Naive thymus-derived CD8-positive, alpha-beta T cell (primary cell): ENCODE results near the gene GGN. TPM values are rescaled to one million over a fixed set of nuclear protein-coding genes. Genes with fewer than 3 reads are reported as not detected.
A peak's percentile ranks its signal among the peaks of the same experiment; 100 is the strongest.

Experiments
- ATAC-seq, 2 donors: fragments of 150-1000 bp; cut with Tn5 transposase in 1 of 2; sonication (Bioruptor Pico), chemical (Tn5 transposase) in 1 of 2; 1 replicate in 1 of 2; 2 replicates in 1 of 2; pipeline ENCODE4 v1.10.0; 2021; ENCODE audit warnings: mild to moderate bottlenecking in 2 of 2, moderate library complexity in 2 of 2
- POLR2A ChIA-PET: fragments of 350-600 bp; sonication (Branson Sonifier 250); formaldehyde crosslinking; loops from one replicate; lab custom pipeline; 2021; ENCODE audit warnings: antibody characterized with exemption; lab: Charles Lee
- DNase-seq, 10 donors: peaks; one replicate each; pipeline versions ENCODE4 v3.0.0 to v3.0.0-alpha.2; 2020 to 2022
- H3K27ac Mint-ChIP-seq, 10 donors: one replicate each; pipeline ENCODE4 v1.8.0; 2020 to 2022; ENCODE audit warnings: mild to moderate bottlenecking in 10 of 10, mixed read lengths in 10 of 10, moderate library complexity in 4 of 10, inconsistent platforms in 1 of 10
- H3K27me3 Mint-ChIP-seq, 5 donors: one replicate each; pipeline ENCODE4 v1.8.0; 2021 to 2022; ENCODE audit warnings: mixed read lengths in 5 of 5
- H3K36me3 Mint-ChIP-seq, 3 donors: one replicate each; pipeline ENCODE4 v1.8.0; 2020 to 2022; ENCODE audit warnings: mixed read lengths in 3 of 3, mild to moderate bottlenecking in 2 of 3, inconsistent platforms in 1 of 3
- H3K4me1 Mint-ChIP-seq, 4 donors: one replicate each; pipeline ENCODE4 v1.8.0; 2021 to 2022; ENCODE audit warnings: mixed read lengths in 4 of 4
- H3K4me3 Mint-ChIP-seq, 10 donors: one replicate each; pipeline ENCODE4 v1.8.0; 2020 to 2022; ENCODE audit warnings: mild to moderate bottlenecking in 10 of 10, mixed read lengths in 10 of 10, moderate library complexity in 6 of 10, inconsistent platforms in 1 of 10
- H3K9me3 Mint-ChIP-seq, 9 donors: one replicate each; pipeline ENCODE4 v1.8.0; 2020 to 2022; ENCODE audit warnings: mixed read lengths in 9 of 9, mild to moderate bottlenecking in 3 of 9, inconsistent platforms in 1 of 9, moderate library complexity in 1 of 9
- polyA plus RNA-seq, 3 donors: library from polyadenylated mRNA; unstranded; fragments of 300-500 nt; fragmentation: Illumina TruSeq; gene quantifications; one replicate each; pipeline ENCODE4 v1.2.3, GENCODE V29; 2021
- total RNA-seq, 8 experiments: library from RNA in 2 of 8; stranded (reverse) in 2 of 8; gene quantifications; one replicate each; pipeline ENCODE4 v1.2.3 and lab custom pipeline; 2021 to 2026

The GGN gene
- total and polyA plus RNA-seq, 5 experiments from 2014 or later = not detected

DNA sequence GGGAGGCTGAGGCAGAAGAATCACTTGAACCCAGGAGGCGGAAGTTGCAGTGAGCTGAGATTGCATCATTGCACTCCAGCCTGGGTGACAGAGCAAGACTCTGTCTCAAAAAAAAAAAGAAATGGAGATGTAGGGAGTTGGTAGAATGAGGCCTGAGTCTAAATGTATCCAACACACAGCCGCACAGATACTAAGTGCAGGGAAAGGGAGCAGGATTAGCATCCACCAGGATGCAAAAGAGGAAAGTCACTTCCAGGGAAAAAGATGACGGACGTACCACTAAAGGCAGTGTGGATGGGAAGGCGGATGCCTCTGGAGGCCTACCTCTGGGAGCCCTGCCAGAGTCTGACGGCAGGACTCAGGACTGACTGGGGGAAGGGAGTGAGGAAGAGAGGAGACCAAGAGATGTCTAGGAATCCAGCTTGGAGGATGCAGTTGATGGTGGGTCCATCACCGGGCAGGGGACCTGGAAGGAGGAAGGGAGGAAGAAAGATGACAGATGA, 21.8 kb upstream of the GGN start:
- ATAC-seq (no peak), DNase-seq (no peak)
- no peaks in the 10 kb centered on the region for H3K27me3 Mint-ChIP-seq
- H3K9me3 Mint-ChIP-seq = no peaks in the 10 kb centered on the region
- no peak overlapping the region for H3K4me3 Mint-ChIP-seq
- H3K4me1 Mint-ChIP-seq = peaks cover 0 to 9% (median 4%) of the 10 kb centered on the region in 4 donors
- peak overlapping the region in 2 of 10 donors; percentile 21 to 75 for H3K27ac Mint-ChIP-seq
- POLR2A ChIA-PET = interaction anchor here (0.6 kb wide), 1 partner anchor 504 kb away, joined by 4 read pairs; the partner anchor contains the start of gene WDR87
- peaks cover 0 to 21% (median 0%) of the 10 kb centered on the region in 3 donors for H3K36me3 Mint-ChIP-seq

DNA sequence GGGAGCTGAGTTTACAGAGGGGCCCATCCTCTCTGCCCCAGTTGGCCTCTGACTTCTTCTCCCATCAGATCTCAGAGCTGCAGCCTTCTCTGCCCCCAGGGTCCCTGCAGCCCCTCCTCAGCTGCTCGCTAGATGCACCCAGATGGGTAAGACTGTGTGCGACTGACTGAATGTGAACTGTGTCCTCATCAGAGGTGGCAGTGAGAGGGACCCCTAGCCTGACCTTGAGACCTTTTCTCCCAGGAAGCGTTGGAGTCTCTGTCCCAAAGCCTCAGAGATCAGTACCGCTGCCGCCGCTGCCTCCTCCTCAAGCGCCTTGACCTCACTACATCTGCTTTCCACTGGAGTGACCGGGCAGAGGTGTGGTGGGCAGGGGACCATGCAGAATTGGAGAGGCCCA, 17.4 kb upstream of the GGN start:
- ATAC-seq = no peak
- POLR2A ChIA-PET = interaction anchor here (0.6 to 1.9 kb wide), 2 partner anchors 9 to 439 kb away, joined by 3 to 6 read pairs; no protein-coding TSS in a partner anchor

DNA sequence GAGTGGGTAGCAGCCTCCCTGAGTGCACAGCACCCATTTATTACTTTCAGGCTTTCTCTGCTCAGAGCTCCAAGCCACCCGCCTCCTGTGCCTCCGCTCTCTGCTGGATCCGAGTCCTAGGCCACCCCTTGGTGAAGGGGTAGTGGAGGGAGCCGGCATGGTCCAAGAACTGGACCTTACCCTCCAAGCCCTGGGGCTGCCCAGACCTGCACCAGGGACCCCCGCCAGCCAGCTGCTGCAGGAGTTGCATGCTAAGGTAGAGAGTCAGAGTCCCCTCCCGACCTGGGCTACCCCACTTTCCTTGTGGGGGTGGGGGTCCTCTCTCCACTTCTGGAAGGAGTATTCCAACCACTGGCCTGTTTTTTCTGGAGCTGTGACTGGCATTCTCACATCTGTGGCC, 17.0 kb upstream of the GGN start:
- no peaks in the 10 kb centered on the region for H3K9me3 Mint-ChIP-seq
- POLR2A ChIA-PET = interaction anchor here (1.9 kb wide), 1 partner anchor 9 kb away, joined by 6 read pairs; no protein-coding TSS in a partner anchor
- H3K4me3 Mint-ChIP-seq = peak overlapping the region in 9 of 10 donors; percentile 7 to 96 (median 72)
- H3K4me1 Mint-ChIP-seq = peaks cover 11 to 23% (median 19%) of the 10 kb centered on the region in 4 donors
- peaks cover 0 to 21% (median 0%) of the 10 kb centered on the region in 3 donors for H3K36me3 Mint-ChIP-seq
- DNase-seq (no peak), ATAC-seq (no peak)
- peak overlapping the region in 2 of 10 donors; percentile 24 to 30 for H3K27ac Mint-ChIP-seq
- peaks cover 0 to 4% (median 0%) of the 10 kb centered on the region in 5 donors for H3K27me3 Mint-ChIP-seq

More for the DNA sequence above, 17.4 kb upstream of the GGN start:
- Mint-ChIP-seq H3K4me1 (peaks cover 12 to 23% (median 19%) of the 10 kb centered on the region in 4 donors), H3K9me3 (no peaks in the 10 kb centered on the region), H3K36me3 (peaks cover 0 to 21% (median 0%) of the 10 kb centered on the region in 3 donors), H3K27ac (peak overlapping the region in 4 of 10 donors; percentile 30 to 72 (median 65)), H3K27me3 (peaks cover 0 to 3% (median 0%) of the 10 kb centered on the region in 5 donors), H3K4me3 (peak overlapping the region in 9 of 10 donors; percentile 22 to 96 (median 41))
- DNase-seq = no peak

DNA sequence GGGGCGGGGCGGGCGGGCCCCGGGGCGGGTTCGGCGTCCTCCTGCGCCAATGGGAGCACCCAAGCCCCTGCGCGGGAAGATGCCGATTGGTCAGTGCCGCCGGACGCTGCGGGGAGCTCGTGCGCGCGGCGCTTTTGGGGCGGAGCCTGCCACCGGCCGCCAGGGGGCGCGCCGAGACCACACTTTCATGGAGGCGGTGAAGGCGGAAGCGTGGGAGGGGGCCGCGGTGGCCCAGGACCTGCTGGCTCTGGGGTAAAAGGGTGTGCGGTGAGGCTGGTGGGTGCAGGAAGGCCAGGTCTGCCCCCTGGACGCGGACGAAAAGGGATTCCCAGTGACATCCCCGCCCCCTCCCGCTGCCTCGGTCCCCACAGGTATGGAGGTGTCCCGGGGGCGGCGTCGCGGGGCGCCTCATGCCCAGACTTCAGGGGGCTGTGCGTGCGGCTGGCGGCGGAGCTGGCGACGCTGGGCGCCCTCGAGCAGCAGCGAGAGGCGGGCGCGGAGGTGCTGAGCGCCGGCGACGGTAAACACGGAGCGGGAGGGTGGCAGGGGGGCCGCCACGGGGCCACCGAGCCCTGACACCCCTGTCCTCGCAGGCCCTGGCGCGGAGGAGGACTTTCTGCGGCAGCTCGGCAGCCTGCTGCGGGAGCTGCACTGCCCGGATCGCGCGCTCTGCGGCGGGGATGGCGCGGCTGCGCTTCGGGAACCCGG, 15.3 kb upstream of the GGN start, which contains the start of gene FAM98C:
Gene FAM98C (plus strand): TSS at position 127 of the 708 bp plus-strand sequence. CDS start 61 bp downstream, at position 188.
- Mint-ChIP-seq H3K9me3 (no peaks in the 10 kb centered on the region), H3K4me1 (peaks cover 9 to 23% (median 19%) of the 10 kb centered on the region in 4 donors), H3K27me3 (peaks cover 0 to 8% (median 0%) of the 10 kb centered on the region in 5 donors), H3K4me3 (peak within 1 kb of the TSS; percentile 86 to 96 (median 93)), H3K36me3 (peaks cover 0 to 18% (median 0%) of the 10 kb centered on the region in 3 donors), H3K27ac (peak within 1 kb of the TSS; percentile 82 to 98 (median 94))
- ATAC-seq (peak; percentile 94 to 95), DNase-seq (peak; percentile 95 to 99 (median 98))
- POLR2A ChIA-PET = interaction anchor here (0.8 to 2.9 kb wide), 23 partner anchors 9 to 529 kb away, joined by 3 to 38 read pairs (median 5); partner anchors contain the start of genes ACTN4, CATSPERG, EIF3K and GGN

DNA sequence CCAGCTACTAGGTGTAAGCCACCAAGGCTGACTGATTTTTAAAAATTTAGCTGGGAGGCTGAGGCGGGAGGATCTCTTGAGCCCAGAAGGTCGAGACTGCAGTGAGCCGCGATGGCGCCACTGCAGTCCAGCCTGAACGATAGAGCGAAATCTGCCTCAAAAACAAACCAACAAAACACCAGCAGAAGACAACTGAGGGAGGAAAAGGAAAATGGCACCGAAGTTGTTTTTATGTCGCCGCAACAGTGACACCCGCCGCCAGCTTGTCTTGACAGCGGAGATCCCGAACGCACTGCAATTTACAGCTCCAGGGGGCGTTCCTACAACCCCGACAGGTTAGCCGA, 14.8 kb upstream of the GGN start:
- Mint-ChIP-seq H3K27me3 (peaks cover 0 to 8% (median 0%) of the 10 kb centered on the region in 5 donors), H3K36me3 (peaks cover 0 to 14% (median 0%) of the 10 kb centered on the region in 3 donors), H3K4me3 (peak overlapping the region; percentile 86 to 96 (median 93)), H3K4me1 (peaks cover 9 to 23% (median 19%) of the 10 kb centered on the region in 4 donors), H3K9me3 (no peaks in the 10 kb centered on the region), H3K27ac (peak overlapping the region; percentile 82 to 98 (median 94))
- DNase-seq (no peak), ATAC-seq (no peak)
- POLR2A ChIA-PET = interaction anchor here (0.8 to 2.9 kb wide), 23 partner anchors 9 to 529 kb away, joined by 3 to 38 read pairs (median 5); partner anchors contain the start of genes ACTN4, CATSPERG, EIF3K and GGN

DNA sequence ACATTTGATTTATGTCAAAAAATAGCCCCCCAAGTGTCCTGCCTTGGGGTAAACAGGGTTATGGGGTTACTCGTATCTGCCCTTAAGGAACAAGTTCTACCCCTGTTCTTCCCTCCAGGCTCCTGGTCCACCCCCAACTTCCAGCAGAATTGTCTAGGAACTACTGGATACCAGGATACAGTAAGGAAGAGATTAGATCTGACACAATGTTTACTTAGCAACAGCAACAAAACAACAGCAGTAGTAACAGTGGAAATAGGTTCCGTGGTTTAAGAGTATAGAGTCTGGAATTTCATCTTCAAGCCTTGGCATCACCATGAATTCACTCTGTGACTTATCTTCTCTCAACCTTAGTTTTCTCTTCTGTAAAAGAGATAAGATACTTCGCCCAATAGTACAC, 13.3 kb upstream of the GGN start:
- Mint-ChIP-seq H3K4me1 (peaks cover 11 to 29% (median 26%) of the 10 kb centered on the region in 4 donors), H3K9me3 (no peaks in the 10 kb centered on the region), H3K36me3 (peaks cover 0 to 5% (median 0%) of the 10 kb centered on the region in 3 donors), H3K27ac (peak overlapping the region in 3 of 10 donors; percentile 2 to 82 (median 56)), H3K27me3 (peaks cover 0 to 10% (median 0%) of the 10 kb centered on the region in 5 donors), H3K4me3 (peak overlapping the region in 1 of 10 donors; percentile 64)
- no peak for ATAC-seq
- DNase-seq = no peak
- POLR2A ChIA-PET = interaction anchor here (1.4 kb wide), 1 partner anchor 13 kb away, joined by 4 read pairs; the partner anchor contains the start of gene GGN

DNA sequence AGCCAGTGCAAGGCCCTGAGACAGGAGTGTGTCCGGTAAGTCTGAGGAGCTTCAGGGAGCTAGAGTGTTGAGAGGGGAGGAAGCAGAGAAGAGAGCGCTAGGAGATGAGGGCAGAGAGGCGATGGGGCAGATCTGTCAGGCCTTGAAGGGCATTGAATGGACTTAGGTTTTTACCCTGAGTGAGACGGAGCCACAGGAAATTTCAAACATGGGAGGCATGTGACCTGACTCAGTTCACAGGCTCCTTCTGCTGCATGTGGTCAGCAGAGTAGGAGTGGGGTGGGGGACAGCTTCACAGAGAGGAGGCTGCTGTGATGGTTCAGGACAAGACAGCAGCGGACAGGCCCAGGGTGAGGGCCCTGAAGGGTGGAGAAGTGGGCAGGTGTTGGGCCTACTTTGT, 12.5 kb upstream of the GGN start:
- Mint-ChIP-seq H3K4me3 (peak overlapping the region in 1 of 10 donors; percentile 45), H3K27me3 (peaks cover 0 to 10% (median 0%) of the 10 kb centered on the region in 5 donors), H3K36me3 (peaks cover 0 to 2% (median 0%) of the 10 kb centered on the region in 3 donors), H3K9me3 (no peaks in the 10 kb centered on the region), H3K4me1 (peaks cover 10 to 29% (median 26%) of the 10 kb centered on the region in 4 donors), H3K27ac (peak overlapping the region in 1 of 10 donors; percentile 66)
- ATAC-seq (no peak), DNase-seq (no peak)
- POLR2A ChIA-PET = interaction anchor here (1.4 to 1.8 kb wide), 2 partner anchors 13 to 26 kb away, joined by 4 read pairs; partner anchors contain the start of genes GGN and PSMD8

DNA sequence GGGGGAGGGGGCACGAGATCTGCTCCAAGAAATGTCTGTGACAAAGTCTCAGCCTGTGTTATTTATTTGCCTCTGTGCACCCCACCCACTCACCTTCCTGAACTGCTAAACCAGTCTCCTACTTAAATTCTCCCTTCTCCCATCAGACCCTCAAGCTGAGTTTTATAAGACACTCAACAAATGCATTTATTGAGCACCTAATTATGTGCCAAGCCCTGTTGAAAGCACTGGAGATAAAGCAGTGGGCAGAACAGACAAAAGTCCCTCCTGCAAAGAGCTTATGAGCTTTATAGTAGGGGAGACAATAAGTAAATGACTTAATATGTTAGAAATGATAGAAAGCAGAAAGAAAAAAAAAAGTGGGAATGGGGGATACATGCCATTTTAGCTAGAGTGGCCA, 11.7 kb upstream of the GGN start:
- Mint-ChIP-seq H3K36me3 (no peaks in the 10 kb centered on the region), H3K9me3 (no peaks in the 10 kb centered on the region), H3K27ac (peak overlapping the region in 1 of 10 donors; percentile 71), H3K4me1 (peaks cover 10 to 32% (median 29%) of the 10 kb centered on the region in 4 donors), H3K27me3 (peaks cover 0 to 11% (median 0%) of the 10 kb centered on the region in 5 donors), H3K4me3 (no peak overlapping the region)
- no peak for ATAC-seq
- POLR2A ChIA-PET = interaction anchor here (1.4 to 1.8 kb wide), 2 partner anchors 12 to 25 kb away, joined by 4 read pairs; partner anchors contain the start of genes GGN and PSMD8
- DNase-seq = no peak

DNA sequence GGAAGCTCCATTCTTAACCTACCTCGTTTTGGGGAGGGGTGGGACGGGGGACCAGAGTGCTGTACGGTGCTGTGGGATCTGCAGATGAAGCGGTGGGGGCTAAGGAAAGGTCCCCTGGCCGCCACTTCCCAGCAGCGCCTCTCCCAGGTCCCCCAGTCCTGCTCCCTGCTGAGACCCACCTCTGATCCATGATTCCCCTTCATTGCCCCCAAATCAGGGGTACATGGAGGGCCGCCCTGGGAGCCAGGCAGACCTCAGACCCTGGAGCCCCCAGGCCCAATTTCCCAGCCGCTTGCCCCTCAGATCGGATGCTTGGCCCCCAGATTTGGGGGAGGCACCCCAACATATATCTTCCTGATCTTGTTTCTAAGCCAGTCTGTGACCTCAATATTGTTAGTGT, 11.2 kb upstream of the GGN start:
- ATAC-seq (no peak), DNase-seq (no peak)
- Mint-ChIP-seq H3K9me3 (no peaks in the 10 kb centered on the region), H3K27me3 (peaks cover 0 to 12% (median 0%) of the 10 kb centered on the region in 5 donors), H3K36me3 (no peaks in the 10 kb centered on the region), H3K27ac (no peak overlapping the region), H3K4me1 (peaks cover 9 to 34% (median 28%) of the 10 kb centered on the region in 4 donors), H3K4me3 (no peak overlapping the region)
- POLR2A ChIA-PET = interaction anchor here (1.8 kb wide), 1 partner anchor 25 kb away, joined by 4 read pairs; the partner anchor contains the start of gene PSMD8

DNA sequence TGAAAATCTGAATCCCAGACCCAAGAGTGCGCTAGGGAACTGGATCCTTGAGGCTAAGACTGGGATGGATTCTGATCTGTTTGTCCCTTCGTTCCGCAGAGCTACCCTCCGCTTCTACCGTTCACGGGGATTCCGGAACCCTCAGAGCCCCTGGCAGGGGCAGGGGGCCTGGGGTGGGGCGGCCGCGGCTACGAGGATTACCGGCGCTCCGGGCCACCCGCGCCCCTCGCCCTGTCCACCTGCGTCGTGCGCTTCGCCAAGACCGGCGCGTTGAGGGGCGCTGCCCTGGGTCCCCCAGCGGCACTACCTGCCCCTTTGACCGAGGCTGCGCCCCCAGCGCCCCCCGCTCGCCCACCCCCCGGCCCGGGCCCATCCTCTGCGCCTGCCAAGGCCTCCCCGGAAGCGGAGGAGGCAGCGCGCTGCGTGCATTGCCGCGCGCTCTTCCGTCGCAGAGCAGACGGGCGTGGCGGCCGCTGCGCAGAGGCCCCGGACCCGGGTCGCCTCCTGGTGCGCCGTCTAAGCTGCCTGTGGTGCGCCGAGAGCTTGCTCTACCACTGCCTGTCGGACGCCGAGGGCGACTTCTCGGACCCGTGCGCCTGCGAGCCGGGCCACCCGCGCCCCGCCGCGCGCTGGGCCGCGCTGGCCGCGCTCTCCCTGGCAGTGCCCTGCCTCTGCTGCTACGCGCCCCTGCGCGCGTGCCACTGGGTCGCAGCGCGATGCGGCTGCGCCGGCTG, 7.7 kb upstream of the GGN start:
- POLR2A ChIA-PET = interaction anchor here (0.6 to 3.8 kb wide), 9 partner anchors 8 to 1040 kb away, joined by 3 to 34 read pairs (median 5); partner anchors contain the start of genes FAM98C, PSMD8, RINL and RPS16
- H3K4me3 Mint-ChIP-seq = peak overlapping the region; percentile 56 to 84 (median 77)
- peaks cover 9 to 24% (median 17%) of the 10 kb centered on the region in 4 donors for H3K4me1 Mint-ChIP-seq
- peaks cover 0 to 24% (median 0%) of the 10 kb centered on the region in 5 donors for H3K27me3 Mint-ChIP-seq
- no peaks in the 10 kb centered on the region for H3K36me3 Mint-ChIP-seq
- peak; percentile 84 to 86 for ATAC-seq
- peak in 6 of 10 donors; percentile 19 to 57 (median 42) for DNase-seq
- H3K27ac Mint-ChIP-seq = peak overlapping the region in 6 of 10 donors; percentile 69 to 88 (median 85)
- H3K9me3 Mint-ChIP-seq = no peaks in the 10 kb centered on the region

DNA sequence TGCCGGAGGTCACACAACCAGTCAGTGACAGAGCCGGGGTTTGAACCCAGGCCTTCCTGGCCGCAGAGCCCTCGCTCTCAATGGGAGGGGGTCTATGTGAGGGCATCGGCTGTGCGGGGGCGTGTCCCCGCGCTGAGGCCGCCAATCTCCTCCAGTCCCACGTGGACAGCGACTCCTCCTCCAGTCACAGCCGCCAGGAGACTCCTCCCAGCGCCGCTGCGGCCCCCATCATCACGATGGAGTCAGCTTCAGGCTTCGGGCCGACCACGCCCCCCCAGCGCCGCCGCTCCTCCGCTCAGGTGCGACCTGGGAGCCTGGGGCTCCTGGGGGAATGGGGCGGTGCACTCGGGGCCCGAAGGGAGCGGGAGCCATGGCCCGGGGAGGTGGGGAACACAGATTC, 6.7 kb upstream of the GGN start:
- Mint-ChIP-seq H3K27me3 (peaks cover 0 to 26% (median 5%) of the 10 kb centered on the region in 5 donors), H3K9me3 (no peaks in the 10 kb centered on the region), H3K27ac (peak overlapping the region in 6 of 10 donors; percentile 69 to 88 (median 85)), H3K36me3 (no peaks in the 10 kb centered on the region), H3K4me1 (peaks cover 11 to 24% (median 20%) of the 10 kb centered on the region in 4 donors), H3K4me3 (peak overlapping the region; percentile 56 to 86 (median 77))
- ATAC-seq = peak; percentile 69 to 73
- POLR2A ChIA-PET = interaction anchor here (0.5 to 3.8 kb wide), 6 partner anchors 9 to 519 kb away, joined by 4 to 34 read pairs (median 7); partner anchors contain the start of genes FAM98C and PSMD8
- DNase-seq = peak; percentile 35 to 85 (median 60)
